HCT116 (cell line): Measurements from ENCODE around the gene TCOF1. TPM values are rescaled to one million over a fixed set of nuclear protein-coding genes. Genes with fewer than 3 reads are reported as not detected.

ENCODE experiments used
- ATAC-seq: fragments of 200-7000 bp; cut with Tn5 transposase; 2 replicates; pipeline ENCODE4 v1.9.1; 2020; ENCODE audit warnings: mild to moderate bottlenecking, moderate library complexity
- BruUV-seq: library from RNA; stranded (reverse); fragments of 400-500 nt; replicated peaks from 2 replicates; lab custom pipeline; 2021; lab: Mats Ljungman, UMichigan
- CTCF ChIA-PET: fragments of 300-600 bp; sonication (Branson Sonifier 250); formaldehyde crosslinking; loops from one replicate; lab custom pipeline; 2021; ENCODE audit warnings: antibody characterized with exemption; lab: Charles Lee
- POLR2A ChIA-PET: fragments of 300-600, 350-600 bp; sonication (Branson Sonifier 250); formaldehyde crosslinking; loops from one replicate; lab custom pipeline; 2021; ENCODE audit warnings: antibody characterized with exemption; lab: Charles Lee
- RAD21 ChIA-PET, 2 experiments: fragments of 300-600 bp; sonication (Branson Sonifier 250); formaldehyde crosslinking; loops; one replicate each; lab custom pipeline; 2023; ENCODE audit warnings: low total read pairs in 2 of 2; ENCODE audit not compliant: uncharacterized antibody in 2 of 2, unreplicated experiment in 2 of 2, low non-redundant PET in 1 of 2; lab: Charles Lee
- DNase-seq: peaks from one replicate; pipeline ENCODE4 v3.0.0-alpha.2; 2010; ENCODE audit warnings: low read depth, low spot score
- H2AFZ ChIP-seq: fragments of 200-600 bp; shearing (Covaris generic), sonication (generic); 2 replicates; pipeline ENCODE4 v1.6.1; 2017; ENCODE audit warnings: low read depth, mixed run types, mixed read lengths, antibody characterized with exemption, low read length; ENCODE audit not compliant: poor library complexity, severe bottlenecking
- H3K27ac ChIP-seq: 2 replicates; pipeline ENCODE4 v1.5.1; 2012; ENCODE audit warnings: low read depth, low read length
- H3K27me3 ChIP-seq: fragments of 200-600 bp; sonication (generic); 2 replicates; pipeline ENCODE4 v1.6.1; 2016; ENCODE audit warnings: mixed run types, low read length, mixed read lengths; ENCODE audit not compliant: insufficient read depth
- H3K36me3 ChIP-seq, 2 experiments: fragments of 200-500 bp in 1 of 2; fragments of 200-600 bp in 1 of 2; sonication (Bioruptor generic) in 1 of 2; sonication (generic) in 1 of 2; 2 replicates each; pipeline versions ENCODE4 v1.5.1 to v1.6.1; 2014 to 2016; ENCODE audit warnings: low read length in 2 of 2, inconsistent platforms in 1 of 2, mixed read lengths in 1 of 2, mixed run types in 1 of 2; ENCODE audit not compliant: insufficient read depth in 2 of 2, control insufficient read depth in 1 of 2
- H3K4me1 ChIP-seq, 2 experiments: fragments of 200-600 bp in 1 of 2; sonication (generic) in 1 of 2; 2 replicates each; pipeline versions ENCODE4 v1.5.1 to v1.6.1; 2012 to 2017; ENCODE audit warnings: low read length in 2 of 2, inconsistent platforms in 1 of 2, mild to moderate bottlenecking in 1 of 2, mixed read lengths in 1 of 2, mixed run types in 1 of 2, moderate library complexity in 1 of 2; ENCODE audit not compliant: insufficient read depth in 2 of 2, control insufficient read depth in 1 of 2
- H3K4me2 ChIP-seq: fragments of 200-600 bp; sonication (generic); 2 replicates; pipeline ENCODE4 v1.6.1; 2017; ENCODE audit warnings: mixed run types, low read length, mixed read lengths
- H3K4me3 ChIP-seq, 2 experiments: fragments of 200-600 bp in 1 of 2; sonication (generic) in 1 of 2; replicated peaks in 1 of 2; 2 replicates each; pipeline ENCODE4 v1.5.1; 2011 to 2016; ENCODE audit warnings: low read length in 2 of 2, control low read depth in 1 of 2, low read depth in 1 of 2, mild to moderate bottlenecking in 1 of 2, mixed read lengths in 1 of 2, mixed run types in 1 of 2
- H3K79me2 ChIP-seq: fragments of 200-600 bp; sonication (generic); 2 replicates; pipeline ENCODE4 v1.6.1; 2017; ENCODE audit warnings: mild to moderate bottlenecking, mixed run types, low read length, moderate library complexity, mixed read lengths; ENCODE audit not compliant: insufficient read depth
- H3K9ac ChIP-seq: fragments of 200-600 bp; sonication (generic); 2 replicates; pipeline ENCODE4 v1.6.1; 2016; ENCODE audit warnings: low read length, mixed read lengths
- H3K9me2 ChIP-seq: fragments of 200-600 bp; sonication (generic), shearing (Covaris generic); 2 replicates; pipeline ENCODE4 v1.6.1; 2017; ENCODE audit warnings: mixed run types, mild to moderate bottlenecking, moderate library complexity; ENCODE audit not compliant: insufficient read depth
- H3K9me3 ChIP-seq, 2 experiments: fragments of 200-500 bp in 1 of 2; fragments of 200-600 bp in 1 of 2; sonication (Bioruptor generic) in 1 of 2; sonication (generic) in 1 of 2; 2 replicates each; pipeline ENCODE4 v1.6.1; 2014 to 2017; ENCODE audit warnings: low read length in 2 of 2, mixed read lengths in 2 of 2, inconsistent platforms in 1 of 2, low read depth in 1 of 2, mild to moderate bottlenecking in 1 of 2, mixed run types in 1 of 2, moderate library complexity in 1 of 2; ENCODE audit not compliant: control insufficient read depth in 1 of 2, insufficient read depth in 1 of 2
- H4K20me1 ChIP-seq: fragments of 200-600 bp; sonication (generic), shearing (Covaris generic); 2 replicates; pipeline ENCODE4 v1.6.1; 2017; ENCODE audit warnings: mixed run types, mild to moderate bottlenecking, moderate library complexity; ENCODE audit not compliant: insufficient read depth
- ATF3 ChIP-seq: IDR thresholded peaks from 2 replicates; pipeline ENCODE4 v1.6.1; 2012
- CBX3 ChIP-seq: IDR thresholded peaks from 2 replicates; pipeline ENCODE4 v1.6.1; 2012; ENCODE audit warnings: low read depth
- CEBPB ChIP-seq: IDR thresholded peaks from 2 replicates; pipeline ENCODE4 v1.6.1; 2012; ENCODE audit warnings: low read depth
- EGR1 ChIP-seq: IDR thresholded peaks from 2 replicates; pipeline ENCODE4 v1.6.1; 2012; ENCODE audit warnings: low read depth
- EZH2 ChIP-seq: fragments of 200-600 bp; sonication (generic); IDR thresholded peaks from 2 replicates; pipeline ENCODE4 v1.6.1; 2017; ENCODE audit warnings: antibody characterized with exemption, mixed run types
- POLR2A ChIP-seq: IDR thresholded peaks from 2 replicates; pipeline ENCODE4 v1.7.0; 2011; ENCODE audit warnings: borderline replicate concordance; ENCODE audit not compliant: insufficient read depth, insufficient read length; ENCODE audit errors: extremely low read depth
- POLR2AphosphoS5 ChIP-seq: IDR thresholded peaks from 2 replicates; pipeline ENCODE4 v1.6.1; 2011; ENCODE audit warnings: mild to moderate bottlenecking, low read depth, low read length, moderate library complexity
- RAD21 ChIP-seq: IDR thresholded peaks from 2 replicates; pipeline ENCODE4 v1.6.1; 2012; ENCODE audit warnings: low read depth, mild to moderate bottlenecking
- SIN3A ChIP-seq: IDR thresholded peaks from 2 replicates; pipeline ENCODE4 v1.6.1; 2012; ENCODE audit warnings: low read depth
- SP1 ChIP-seq: IDR thresholded peaks from 2 replicates; pipeline ENCODE4 v1.6.1; 2012; ENCODE audit warnings: low read depth
- SRF ChIP-seq: IDR thresholded peaks from 2 replicates; pipeline ENCODE4 v1.6.1; 2012; ENCODE audit warnings: low read depth
- TCF7L2 ChIP-seq: IDR thresholded peaks from 2 replicates; pipeline ENCODE4 v1.7.0; 2011; ENCODE audit warnings: borderline replicate concordance, inconsistent platforms; ENCODE audit not compliant: insufficient read depth, insufficient read length; ENCODE audit errors: extremely low read depth
- YY1 ChIP-seq: IDR thresholded peaks from 2 replicates; pipeline ENCODE4 v1.6.1; 2011; ENCODE audit warnings: low read length, low read depth, moderate library complexity, mild to moderate bottlenecking; ENCODE audit not compliant: insufficient replicate concordance; ENCODE audit errors: extremely low read depth
- ZBTB33 ChIP-seq: IDR thresholded peaks from 2 replicates; pipeline ENCODE4 v1.6.1; 2011; ENCODE audit warnings: mild to moderate bottlenecking, low read length, moderate library complexity; ENCODE audit not compliant: insufficient replicate concordance; ENCODE audit errors: extremely low read depth
- ZNF274 ChIP-seq: fragments of 200-500 bp; sonication (Bioruptor generic); IDR thresholded peaks from 2 replicates; pipeline ENCODE4 v1.6.1; 2014; ENCODE audit warnings: mild to moderate bottlenecking, low read depth, low read length, inconsistent platforms
- intact Hi-C: fragments of 100-400 bp; cut with micrococcal nuclease; formaldehyde crosslinking; loops from 2 replicates; pipeline ENCODE4 v1.10.0; 2022
- total RNA-seq: library from RNA; stranded (reverse); gene quantifications from one replicate; pipeline ENCODE4 v1.2.1, GENCODE V29; 2021; ENCODE audit not compliant: unreplicated experiment

TCOF1 gene
- total RNA-seq, 1 experiment from 2014 or later = 94.7 TPM

- no peak overlapping the region for H3K4me3 ChIP-seq
- H3K4me2 ChIP-seq = no peak overlapping the region
- no peaks in the 10 kb centered on the region for H3K36me3 ChIP-seq
- no peaks in the 10 kb centered on the region for H3K4me1 ChIP-seq
- ATAC-seq = no peak
- no peaks in the 10 kb centered on the region for H3K9me3 ChIP-seq
- no peak for DNase-seq
- H4K20me1 ChIP-seq = no peaks in the 10 kb centered on the region
- no peaks in the 10 kb centered on the region for H3K79me2 ChIP-seq
- no peaks in the 10 kb centered on the region for H3K9me2 ChIP-seq
- TF ChIP-seq CEBPB (no peak), EZH2 (no peak), EGR1 (no peak), RAD21 (no peak), ZBTB33 (no peak), SIN3A (no peak), YY1 (no peak), POLR2AphosphoS5 (no peak), CBX3 (no peak), TCF7L2 (no peak), ZNF274 (no peak), POLR2A (no peak), ATF3 (no peak), SP1 (no peak), SRF (no peak)
- no peaks in the 10 kb centered on the region for H3K27me3 ChIP-seq
- H3K9ac ChIP-seq = no peak overlapping the region
- intact Hi-C loops = no loop called here
- RAD21 ChIA-PET = no interaction called here
- POLR2A ChIA-PET = no interaction called here
- no peak overlapping the region for H3K27ac ChIP-seq
- CTCF ChIA-PET = interaction anchor here (1.1 to 1.8 kb wide), 2 partner anchors 16 to 42 kb away, joined by 4 read pairs; no protein-coding TSS in a partner anchor
- no peak overlapping the region for H2AFZ ChIP-seq
- BruUV-seq = no TSS peak
These were observed 48.2 kb upstream of the TCOF1 start for GRCh38 chr5:150309101-150309885.
